PC-9 (cell line): ENCODE measurements around the gene ZNF628.

Source experiments
- CTCF ChIP-seq: fragments of 200-600 bp; sonication (generic); conservative IDR thresholded peaks from 2 replicates; pipeline ENCODE4 v1.6.1; 2017; ENCODE audit warnings: mixed run types, antibody characterized with exemption, mild to moderate bottlenecking, moderate library complexity
- EZH2 ChIP-seq: fragments of 200-600 bp; sonication (generic); IDR thresholded peaks from 2 replicates; pipeline ENCODE4 v1.8.0; 2017; ENCODE audit warnings: antibody characterized with exemption, low read depth

GRCh38 chr19:55492362-55492944, 16.0 kb downstream of the ZNF628 start:
- TF ChIP-seq CTCF = no peak
- no peak for TF ChIP-seq EZH2
